ENCODE measurements around the gene SCRT2. TPM values are rescaled to one million over a fixed set of nuclear protein-coding genes. Genes with fewer than 3 reads are reported as not detected.

The SCRT2 gene
- total and polyA plus RNA-seq, 2 of the 8 experiments (the other 6 are each of a cell fraction or from before 2014, with no cell fraction given), result 0.12 to 0.34 TPM

DNA sequence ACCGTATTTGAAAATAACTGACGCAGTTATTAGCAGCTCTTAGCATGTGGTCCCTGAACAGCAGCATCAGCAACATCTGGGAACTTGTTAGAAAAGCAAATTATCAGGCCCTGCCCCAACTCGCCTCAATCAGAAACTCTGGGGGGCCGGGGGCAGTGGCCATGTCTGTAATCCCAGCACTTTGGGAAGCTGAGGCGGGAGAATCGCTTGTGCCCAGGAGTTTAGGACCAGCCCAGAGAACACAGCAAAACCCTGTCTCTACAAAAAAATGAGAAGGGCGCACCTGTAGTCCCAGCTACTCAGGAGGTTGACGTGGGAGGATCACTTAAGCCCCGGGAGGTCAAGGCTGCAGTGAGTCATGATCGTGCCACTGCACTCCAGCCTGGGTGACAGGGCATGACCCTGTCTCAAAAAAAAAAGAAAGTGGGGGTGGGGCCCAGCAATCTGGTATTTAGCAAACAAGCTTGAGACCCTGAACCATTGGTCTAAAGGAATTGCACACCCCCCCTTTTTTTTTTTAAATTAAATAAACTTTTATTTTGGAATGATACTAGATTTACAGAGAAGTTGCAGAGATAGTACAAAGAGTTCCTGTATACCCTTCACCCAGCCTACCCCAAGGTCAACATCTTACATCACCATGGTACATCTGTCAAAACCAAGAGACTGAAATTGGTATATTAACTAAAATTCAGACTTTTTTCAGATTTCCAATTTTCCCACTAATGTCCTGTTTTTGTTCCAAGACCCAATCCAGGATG, 29.3 kb downstream of the SCRT2 start (continued):
- TF ChIP-seq RAD21 (IDR thresholded peaks at IDR 0.05 in 1 of 2, conservative IDR thresholded peaks at IDR 0.05 in 1 of 2; ENCODE audit: low read depth in 2 of 2, low read length in 2 of 2) (no peak), CREB1 (IDR thresholded peaks at IDR 0.05) (no peak), ZNF274 (IDR thresholded peaks at IDR 0.05; ENCODE audit: borderline replicate concordance, extremely low read depth, low read length) (no peak), KDM1A (IDR thresholded peaks at IDR 0.05; ENCODE audit: borderline replicate concordance, low read length) (no peak), NRF1 (IDR thresholded peaks at IDR 0.05; ENCODE audit: low read depth, low read length) (no peak), SIRT6 (IDR thresholded peaks at IDR 0.05; ENCODE audit: low read length) (no peak), CTCF (IDR thresholded peaks at IDR 0.05; ENCODE audit: control extremely low read depth in 1 of 3, insufficient read depth in 1 of 3, low read depth in 1 of 3, low read length in 3 of 3) (no peak)
- TF ChIP-seq, protein P1, sequence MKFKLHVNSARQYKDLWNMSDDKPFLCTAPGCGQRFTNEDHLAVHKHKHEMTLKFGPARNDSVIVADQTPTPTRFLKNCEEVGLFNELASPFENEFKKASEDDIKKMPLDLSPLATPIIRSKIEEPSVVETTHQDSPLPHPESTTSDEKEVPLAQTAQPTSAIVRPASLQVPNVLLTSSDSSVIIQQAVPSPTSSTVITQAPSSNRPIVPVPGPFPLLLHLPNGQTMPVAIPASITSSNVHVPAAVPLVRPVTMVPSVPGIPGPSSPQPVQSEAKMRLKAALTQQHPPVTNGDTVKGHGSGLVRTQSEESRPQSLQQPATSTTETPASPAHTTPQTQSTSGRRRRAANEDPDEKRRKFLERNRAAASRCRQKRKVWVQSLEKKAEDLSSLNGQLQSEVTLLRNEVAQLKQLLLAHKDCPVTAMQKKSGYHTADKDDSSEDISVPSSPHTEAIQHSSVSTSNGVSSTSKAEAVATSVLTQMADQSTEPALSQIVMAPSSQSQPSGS (IDR thresholded peaks at IDR 0.05; ENCODE audit: low read length), result no peak
